ENCODE measurements around the gene PTPRM.

DNA sequence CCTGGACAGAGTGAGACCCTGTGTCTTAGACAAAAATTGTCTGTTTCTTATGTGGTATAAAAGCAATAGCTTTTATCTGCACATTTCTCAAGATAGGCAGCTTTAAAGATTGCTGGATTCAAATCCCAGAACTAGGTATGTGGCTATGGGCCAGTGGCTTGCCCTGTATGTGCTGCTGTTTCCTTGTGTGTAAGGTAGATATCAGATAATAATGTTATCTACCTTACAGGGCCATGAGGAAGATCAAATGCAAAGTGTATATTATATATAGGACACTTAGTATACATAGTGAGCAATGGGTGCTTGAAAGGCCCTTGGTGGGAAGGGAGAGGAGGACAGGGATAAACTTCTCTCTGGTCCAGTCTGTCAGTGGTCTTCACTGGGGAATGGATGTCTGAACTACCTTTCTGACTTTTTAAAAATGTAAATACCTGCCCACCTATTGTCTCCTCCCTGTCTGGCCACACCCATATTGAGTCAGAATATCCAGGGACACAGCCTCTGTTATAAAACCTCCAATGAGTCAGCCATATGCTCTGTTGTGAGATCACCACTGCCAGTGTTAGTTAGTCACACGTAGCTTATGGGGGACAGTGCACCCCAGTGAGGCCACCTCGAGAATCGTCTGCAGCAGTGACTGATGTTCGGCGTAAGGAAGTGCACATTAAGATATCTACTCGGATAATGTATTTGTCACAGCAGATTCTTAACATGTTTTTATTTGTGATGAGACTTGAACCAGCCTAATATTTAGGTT is 383.4 kb downstream of the PTPRM start:
- TF ChIP-seq EZH2phosphoT487 (IDR thresholded peaks at IDR 0.05; ENCODE audit: insufficient read depth, low read depth) (no peak), EZH2 (IDR thresholded peaks at IDR 0.05; ENCODE audit: insufficient read depth, poor library complexity, severe bottlenecking) (no peak)
